Kidney capillary endothelial cell (primary cell): ENCODE data around the gene ANKRD49.
"Not testable (repeated sequence)": the region's sequence is repeated elsewhere in the genome, so short reads cannot be mapped to it uniquely, and the experiment has no call there.

Source experiments
- DNase-seq: peaks from one replicate; pipeline ENCODE4 v3.0.0-alpha.2; 2018; ENCODE audit warnings: low spot score

Gene ANKRD49, protein sequence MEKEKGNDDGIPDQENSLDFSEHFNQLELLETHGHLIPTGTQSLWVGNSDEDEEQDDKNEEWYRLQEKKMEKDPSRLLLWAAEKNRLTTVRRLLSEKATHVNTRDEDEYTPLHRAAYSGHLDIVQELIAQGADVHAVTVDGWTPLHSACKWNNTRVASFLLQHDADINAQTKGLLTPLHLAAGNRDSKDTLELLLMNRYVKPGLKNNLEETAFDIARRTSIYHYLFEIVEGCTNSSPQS

DNA sequence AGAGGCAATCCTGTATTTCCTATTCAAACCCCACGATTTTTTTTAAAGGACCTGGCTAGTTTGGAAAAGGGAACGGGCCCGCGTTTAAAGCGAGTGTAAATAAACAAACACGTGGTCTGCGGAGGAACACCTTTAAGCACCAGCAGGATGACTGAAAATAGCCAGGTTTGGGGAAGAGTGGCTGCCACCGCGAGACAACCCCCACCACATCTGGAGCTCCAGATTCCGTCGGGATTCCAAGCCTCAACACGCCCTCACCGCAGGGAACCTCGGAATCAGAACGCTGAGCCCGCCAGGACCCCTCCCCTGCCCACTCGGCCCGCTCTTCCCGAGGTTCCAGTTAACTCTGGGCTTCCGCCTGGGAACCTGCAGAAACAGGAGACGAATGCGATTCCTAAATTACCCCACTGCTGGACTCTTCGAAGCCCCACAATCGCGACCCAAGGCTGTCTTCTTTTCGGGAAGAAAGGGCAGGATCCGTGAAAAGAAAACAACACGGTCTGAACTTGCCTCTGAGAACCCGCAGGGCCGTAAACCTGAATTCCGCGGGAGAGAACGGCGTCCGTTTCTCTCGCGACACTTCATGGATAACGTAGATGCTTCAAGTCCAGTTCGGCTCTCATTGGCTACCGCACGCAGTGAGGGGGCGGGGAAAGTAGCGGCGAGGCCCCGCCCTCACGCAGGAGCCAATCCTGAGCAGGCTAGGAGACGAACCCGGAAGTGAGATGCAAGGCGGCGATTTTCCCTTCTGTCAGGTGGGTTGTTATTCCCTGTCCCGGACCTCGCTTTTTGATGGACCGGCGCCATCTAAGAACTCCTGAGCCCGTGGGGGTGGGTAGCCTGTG, at the start of gene ANKRD49, which contains the start of gene MRE11:
TSS of gene ANKRD49 (plus strand) at position 704 of the 845 bp plus-strand sequence. CDS start 2,710 bp downstream, outside the sequence.
TSS of gene MRE11 (minus strand) at position 564 of the 845 bp plus-strand sequence. CDS start 1,043 bp downstream, outside the sequence.
- DNase-seq: peak; percentile 97

DNA sequence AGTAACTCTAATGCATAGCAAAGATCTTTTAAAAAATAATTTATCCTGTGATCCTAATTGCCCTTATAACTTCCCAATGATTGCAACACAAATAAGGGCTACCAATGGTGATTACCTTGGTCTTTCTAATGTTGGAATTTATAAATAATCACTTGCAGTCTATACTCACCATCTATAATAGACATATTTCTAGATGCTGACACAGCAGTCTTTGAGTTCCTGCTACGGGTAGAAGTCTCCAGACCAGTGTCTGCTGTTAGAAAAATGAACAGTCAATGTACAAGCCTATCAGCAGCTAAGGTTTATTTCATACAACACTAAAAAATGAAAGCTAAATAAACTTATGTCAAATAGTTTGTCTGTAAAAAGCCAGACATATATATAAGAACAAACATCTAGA, 48.1 kb upstream of the ANKRD49 start:
- DNase-seq: no peak

DNA sequence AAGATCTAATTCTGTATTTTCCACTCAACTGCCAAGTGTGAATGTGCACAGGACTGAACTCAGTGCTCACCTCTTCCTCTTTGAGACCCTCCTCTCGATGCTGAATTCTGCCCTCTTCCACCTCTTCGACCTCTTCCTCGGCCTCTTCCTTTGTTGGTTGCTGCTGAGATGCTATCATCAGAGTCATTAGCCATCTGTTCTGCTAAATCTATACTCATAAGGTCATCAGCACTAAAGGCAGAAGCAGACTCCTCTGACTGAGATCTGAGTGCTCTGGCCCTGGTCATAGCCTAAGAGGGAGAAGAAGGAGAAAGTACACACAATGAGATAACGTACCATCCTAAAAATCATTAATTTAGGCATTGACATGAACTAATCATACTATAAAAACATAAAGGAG, 46.6 kb upstream of the ANKRD49 start:
- DNase-seq: no peak

DNA sequence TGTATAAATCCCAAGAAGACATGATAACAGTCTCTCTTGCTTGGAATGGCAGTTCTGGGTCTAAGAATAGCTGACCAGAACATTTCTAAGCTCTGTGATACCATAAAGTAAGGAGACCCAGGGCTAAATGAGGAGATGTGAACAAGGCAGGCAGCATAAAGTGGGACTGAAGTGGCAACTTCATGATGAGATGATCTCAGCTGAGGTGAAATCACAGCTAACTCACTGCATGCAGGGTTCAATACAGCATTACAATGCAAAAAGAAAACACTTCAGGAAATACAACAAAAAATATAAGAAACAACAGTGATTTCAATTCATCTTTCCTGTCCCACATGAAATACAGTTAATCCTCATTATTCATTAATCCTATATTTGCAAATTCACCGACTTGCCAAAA, 44.8 kb upstream of the ANKRD49 start:
- no peak for DNase-seq

DNA sequence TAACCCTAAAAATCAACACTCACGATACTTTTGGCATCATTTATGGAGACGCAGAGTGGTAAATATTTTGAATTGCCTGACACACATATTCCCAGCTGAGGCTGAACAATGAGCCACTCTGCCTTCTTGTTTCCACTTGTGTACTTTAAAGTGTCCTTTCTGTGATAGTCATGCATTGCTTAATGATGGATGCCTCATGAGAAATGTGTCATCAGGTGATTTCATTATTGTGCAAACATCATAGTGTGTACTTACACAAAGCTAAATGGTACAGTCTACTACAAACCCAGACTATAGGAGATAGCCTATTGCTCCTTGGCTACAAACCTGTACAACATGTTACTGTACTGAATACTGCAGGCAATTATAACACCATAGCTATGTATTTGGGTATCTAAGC, 44.3 kb upstream of the ANKRD49 start:
- peak; percentile 55 for DNase-seq

DNA sequence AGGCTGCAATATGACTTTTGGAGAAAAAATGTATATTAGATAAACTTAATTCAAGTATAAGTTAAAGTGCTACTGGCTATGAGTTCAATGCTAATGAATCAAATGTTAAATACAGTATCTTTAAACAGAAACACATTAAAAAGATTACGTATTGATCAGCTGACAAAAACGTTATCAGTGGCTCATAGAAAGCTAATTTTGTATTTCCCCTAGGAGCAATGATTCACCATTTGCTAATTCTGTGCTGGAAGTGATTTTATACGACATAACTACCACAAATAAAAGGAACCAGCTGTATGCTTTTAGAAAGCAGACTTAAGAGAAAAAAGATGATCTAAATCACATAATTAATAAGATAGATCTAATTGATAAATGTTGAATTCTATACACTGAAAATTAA, 43.7 kb upstream of the ANKRD49 start:
- peak; percentile 11 for DNase-seq

DNA sequence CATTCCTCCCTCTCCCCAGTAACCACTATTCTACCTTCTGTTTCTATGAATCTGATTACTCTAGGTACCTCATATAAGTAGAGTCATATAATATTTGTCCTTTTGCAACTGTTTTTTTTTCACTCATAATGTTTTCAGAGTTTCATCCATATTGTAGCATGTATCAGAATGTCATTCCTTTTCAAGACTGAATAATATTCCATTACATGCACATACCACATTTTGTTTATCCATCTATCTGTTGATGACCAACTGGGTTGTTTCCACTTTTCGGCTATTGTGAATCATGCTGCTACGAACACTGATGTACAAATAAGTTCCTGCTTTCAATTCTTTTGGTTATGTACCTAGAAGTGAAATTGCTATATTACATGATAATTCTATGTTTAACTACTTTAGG, 40.8 kb upstream of the ANKRD49 start:
- no peak for DNase-seq

DNA sequence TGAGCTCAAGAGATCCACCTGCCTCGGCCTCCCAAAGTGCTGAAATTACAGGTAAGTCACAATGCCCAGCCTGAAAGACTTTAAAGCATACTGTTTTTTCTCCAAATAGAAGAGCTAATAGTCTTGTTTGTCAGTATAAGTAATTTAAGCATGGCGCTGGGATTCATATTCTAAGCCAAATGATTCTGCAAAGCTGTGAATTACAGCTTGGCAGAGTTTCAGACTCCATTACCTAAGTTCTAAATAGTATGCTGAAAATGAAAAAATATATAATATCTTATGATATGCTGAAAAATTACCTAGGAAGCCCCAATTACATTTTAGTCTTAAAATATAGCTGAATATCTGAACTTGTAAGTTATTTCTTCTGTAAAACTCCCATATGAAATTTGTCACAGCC, 39.5 kb upstream of the ANKRD49 start:
- DNase-seq: no peak

DNA sequence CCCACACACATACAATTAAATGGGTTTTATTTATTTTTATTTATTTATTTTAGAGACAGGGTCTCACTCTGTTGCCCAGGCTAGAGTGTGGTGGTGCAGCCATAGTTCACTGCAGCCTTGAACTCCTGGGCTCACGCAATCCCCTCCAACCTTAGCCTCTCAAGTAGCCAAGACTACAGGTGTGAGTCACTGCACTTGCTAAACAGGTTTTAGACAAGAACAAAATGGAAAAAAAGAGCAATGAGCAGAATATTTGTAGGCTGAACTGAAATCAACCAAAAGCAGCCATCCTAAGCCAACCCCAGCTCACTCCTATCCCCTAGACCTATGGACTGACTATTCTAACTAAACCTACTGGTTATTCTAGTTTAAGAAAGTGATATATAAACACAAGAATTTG, 37.9 kb upstream of the ANKRD49 start:
- DNase-seq: no peak

DNA sequence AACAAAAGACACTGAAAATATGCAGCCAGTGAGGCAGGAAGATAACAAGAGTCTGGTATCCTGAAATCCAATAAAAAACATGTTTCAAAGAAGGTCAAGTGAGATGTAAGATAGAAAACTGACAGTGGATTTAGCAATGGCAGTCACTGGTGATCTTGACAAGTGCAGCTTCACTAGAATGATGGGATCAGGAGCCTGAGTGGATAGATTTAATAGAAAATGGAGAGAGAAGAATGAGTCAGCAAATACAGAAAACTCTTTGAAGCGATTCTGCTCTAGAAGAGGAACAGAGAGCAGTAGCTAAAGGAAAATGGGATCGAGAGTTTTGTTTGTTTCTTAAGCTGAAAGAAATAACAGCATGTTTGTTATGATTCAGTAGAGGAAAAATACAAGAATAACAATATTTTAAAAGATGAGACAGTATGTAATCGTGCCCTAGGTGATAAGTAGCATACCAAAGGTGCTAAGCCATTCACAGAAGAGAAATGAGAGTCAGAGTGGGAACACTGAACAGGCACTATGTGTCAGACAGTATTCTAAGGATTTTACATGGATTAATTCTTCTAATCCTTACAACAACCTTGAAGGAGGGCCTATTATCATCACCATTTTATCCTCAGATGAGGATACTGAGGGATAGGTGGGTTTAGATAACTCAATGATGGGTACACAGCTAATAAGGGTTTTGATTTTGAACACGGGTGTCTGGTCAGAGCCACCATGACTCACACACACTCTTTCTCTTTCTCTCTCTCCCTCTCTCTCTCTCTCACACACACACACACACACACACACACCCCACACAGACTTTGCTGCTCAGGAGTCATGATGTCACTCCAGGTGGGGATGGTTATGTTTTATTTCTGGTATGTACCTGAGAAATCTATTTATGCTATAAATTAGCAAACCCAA, 36.4 kb upstream of the ANKRD49 start:
- DNase-seq: no peak

DNA sequence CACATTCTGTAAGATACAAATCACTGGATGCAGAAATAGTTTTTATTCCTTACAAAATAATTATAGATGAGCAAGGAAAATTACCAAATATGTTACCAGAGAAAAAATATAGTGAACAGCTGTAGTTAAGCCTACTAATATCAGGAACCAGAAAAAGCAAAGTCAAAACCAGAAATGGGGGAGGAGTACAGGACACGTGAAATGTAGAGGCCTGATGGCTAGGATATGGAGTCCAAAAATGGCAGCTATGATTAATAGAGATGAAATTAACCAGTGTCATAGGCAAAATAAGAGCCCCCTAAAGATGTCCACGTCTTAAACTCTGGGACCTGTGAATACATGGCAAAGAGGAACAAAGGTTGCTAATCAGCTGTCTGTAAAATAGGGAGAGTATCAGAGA, 34.2 kb upstream of the ANKRD49 start:
- DNase-seq: no peak

DNA sequence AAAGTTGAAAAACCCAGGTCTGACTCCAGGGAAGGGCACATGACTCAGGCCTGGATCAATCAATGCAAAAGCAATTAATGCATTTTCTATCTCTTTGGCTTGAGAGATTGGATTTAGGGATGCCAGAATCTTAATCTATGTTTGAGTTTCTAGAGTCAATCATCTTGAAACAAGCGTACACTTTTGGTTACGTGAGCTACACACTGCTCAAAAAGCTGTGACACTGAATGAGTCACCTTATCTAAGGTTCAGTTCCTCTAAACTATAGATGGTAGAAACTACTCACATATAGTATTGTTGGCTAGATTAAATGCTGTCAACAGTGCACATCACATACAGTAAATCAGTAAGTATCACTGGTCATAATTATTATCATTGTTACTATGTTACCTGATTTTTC, 24.4 kb upstream of the ANKRD49 start:
- DNase-seq: no peak

DNA sequence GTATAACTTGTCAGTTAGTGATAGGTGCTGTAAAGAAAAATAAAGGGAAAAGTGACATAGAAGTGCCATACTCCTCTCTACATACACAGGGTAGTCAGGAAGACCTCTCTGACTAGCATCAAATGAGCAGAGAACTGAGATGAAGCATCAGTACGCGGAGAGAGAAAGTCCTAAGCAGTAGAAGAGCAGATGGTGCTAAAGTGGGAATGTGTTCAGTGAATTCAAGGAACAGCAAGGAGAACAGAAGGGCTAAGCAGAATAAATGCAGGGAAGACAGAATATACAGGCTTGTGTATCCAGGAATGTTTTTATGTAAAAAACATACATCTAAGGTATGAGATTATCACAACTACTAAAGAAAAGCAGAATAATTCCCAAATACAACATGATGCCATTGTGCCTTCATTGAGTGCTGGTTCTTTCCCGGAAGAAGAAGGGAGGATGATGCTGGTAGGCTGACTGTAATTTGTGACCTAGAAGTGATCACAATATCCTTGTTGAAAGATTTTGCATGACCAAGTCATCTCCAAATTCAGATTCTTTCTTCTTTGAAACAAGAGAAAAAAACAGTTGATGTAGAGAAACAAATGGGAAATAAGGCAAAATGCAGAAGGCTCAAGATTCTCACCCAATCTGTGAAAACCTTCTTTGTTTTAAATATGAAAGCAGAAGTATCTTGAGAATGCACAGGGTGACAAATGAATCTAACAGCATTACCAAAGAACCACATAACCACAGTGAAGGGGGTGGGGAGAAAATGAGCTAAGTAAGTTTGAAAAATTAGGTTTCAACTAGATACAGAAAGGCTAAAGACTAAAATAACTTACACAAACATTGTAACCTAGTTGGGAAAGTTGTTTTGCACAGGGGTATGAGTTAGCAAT, 20.6 kb upstream of the ANKRD49 start:
- no peak for DNase-seq

DNA sequence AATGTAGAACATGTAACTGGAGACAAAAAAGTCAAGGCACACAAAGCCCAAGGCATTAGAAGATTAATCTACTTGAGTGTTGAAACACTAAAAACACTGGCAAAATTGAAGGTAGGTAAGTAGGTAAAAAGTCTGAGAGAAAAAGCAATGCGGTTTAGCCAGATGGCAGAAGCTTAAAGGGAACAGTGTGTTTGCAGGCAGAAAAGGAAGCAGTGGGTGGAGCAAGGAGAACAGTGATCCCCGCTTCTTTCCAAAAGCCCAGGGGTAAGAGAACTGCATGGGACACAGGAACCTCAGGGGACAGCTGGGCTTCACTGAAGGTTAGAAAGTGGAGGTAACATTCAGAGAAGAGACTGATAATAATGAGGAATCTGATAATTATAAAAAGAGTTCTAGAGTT, 16.2 kb upstream of the ANKRD49 start:
- DNase-seq: no peak

DNA sequence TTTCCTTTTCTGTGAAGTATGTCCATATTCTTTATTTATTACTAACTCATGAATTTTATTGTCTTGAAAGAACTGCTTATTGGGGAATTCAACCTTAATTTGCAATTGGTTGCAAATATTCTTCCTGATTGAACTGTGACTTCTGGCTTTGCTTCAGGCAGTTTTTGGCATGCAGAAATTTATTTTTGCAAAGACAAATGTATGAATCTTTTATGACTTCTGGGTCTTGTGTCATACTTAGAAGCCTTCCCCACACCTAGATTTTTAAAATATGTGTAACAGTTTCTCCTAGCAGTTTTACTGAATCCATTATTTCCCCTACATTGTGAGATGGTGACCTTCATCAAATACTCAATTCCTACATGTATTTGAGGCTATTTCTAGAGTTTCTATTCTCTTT, 12.4 kb upstream of the ANKRD49 start:
- DNase-seq: no peak

DNA sequence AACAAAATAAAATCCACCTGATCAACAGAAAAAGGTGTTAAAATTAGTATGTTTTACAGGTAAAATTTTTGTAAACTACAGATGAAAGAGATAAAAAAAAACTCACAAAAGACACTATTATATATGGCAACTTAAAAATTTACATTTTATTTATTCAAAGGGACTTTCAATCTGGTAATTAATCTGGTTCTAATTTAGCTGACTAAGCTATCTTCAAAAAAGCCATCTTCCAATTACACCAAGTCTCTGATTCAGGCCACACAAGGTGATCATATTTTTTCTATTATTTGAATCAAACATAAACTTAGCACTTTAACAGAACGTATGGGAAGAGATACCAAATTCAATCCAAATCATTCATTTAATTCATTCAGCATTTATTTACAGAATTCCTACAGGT, 7.7 kb upstream of the ANKRD49 start:
- DNase-seq: no peak

DNA sequence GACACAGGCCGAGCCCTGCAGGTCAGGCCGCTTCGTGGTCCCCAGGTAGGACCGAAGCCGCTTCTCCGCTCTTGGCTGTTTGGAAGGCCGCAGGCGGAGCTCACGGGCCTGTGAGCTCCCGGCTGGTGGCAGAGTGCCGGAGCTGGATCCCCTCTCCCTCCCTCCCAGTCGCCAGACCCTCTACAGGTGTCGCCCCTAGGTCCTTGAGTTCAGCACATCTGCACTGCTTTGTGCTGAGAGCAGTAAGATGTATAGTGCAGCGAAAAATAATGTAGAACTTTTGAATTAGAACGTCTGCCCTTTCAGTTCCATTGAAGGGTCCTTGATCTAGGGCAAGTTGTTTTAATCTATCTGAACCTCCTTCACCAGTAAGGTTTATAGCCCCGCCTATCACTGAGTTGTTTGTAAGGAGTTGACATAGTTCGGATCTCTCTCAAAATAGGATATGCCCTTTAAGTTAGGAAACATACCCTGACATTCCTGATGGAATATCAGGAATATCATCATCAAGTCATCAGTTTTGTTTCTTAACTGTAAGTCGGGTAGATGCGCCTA, 419 bp downstream of the ANKRD49 start:
- no peak for DNase-seq

DNA sequence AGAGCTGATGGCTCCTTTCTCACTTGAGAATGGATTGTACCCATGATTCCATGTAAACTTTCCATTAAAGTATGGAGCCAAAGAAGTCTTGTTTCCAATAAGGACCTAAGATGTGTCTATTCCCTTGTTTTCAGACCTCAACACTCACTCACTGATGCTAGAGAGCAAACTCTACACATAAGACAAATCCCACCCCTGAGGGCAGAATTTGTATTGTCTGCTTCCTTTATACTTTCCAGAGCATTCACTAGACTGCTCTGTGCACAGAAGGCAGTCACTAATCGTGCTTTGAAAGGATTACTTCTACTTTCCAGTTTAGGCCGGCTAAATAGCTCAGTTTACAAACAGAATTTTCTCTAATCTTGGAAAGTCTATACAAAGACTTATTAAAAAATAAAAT, 6.4 kb downstream of the ANKRD49 start:
- no peak for DNase-seq

DNA sequence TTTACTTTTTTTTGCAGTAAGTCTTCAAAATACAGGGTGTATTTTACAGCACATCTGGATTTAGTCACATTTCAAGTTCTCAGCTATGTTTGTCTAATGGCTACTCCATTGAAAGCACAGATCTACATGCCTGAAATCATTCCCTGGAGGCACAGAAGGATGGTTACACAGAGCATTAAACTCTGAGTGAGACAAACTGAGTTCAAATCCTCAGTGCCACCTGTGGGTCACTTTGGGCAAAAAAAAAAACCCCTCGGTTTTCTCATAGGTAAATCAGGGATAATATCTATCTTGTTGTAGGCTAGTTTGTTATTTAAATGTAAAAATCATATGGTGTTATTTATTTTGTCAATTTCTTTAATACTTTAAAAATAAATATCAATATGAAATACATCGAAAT, 7.7 kb downstream of the ANKRD49 start:
- DNase-seq: no peak

DNA sequence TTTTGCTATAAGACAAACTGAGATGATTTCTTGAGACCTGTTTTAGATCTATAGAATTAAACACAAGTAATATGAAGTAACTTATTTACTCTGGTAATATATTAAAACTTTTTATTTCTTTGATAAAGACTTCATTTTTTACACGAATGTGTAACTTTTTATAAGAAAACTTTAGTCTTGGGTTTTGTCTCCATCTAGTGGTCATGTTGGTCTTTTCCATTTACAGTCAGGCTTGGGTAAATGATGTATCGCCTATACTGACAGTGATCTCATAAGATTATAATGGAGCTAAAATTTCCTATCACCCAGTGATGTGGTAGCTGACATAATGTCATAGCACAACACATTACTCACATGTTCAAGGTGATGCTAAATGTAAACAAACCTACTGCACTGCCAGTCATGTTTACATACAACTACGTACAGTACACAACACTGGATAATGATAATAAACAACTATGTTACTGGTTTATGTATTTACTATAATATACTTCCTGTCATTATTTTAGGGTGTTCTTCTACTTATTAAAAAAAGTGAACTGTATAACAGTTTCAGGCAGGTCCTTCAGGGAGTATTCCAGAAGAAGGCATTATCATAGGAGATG, 11.0 kb downstream of the ANKRD49 start:
- peak; percentile 64 for DNase-seq

DNA sequence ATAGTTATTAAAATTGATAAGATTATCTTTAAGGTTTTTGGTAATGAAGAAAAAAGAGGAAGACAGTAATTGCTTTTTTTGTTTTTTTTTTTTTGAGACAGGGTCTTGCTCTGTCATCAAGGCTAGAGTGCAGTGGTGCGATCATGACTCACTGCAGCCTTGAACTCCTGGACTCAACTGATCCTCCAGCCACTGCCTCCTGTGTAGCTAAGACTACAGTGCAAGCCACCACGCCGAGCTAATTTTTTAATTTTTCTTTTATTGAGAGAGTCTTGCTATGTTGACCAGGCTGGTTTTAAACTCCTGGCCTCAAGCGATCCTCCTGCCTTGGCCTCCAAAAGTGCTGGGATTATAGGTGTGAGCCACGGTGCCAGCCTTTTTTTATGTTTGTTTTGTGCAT, 12.7 kb downstream of the ANKRD49 start:
- not testable (repeated sequence) for DNase-seq
